NCI-H1048 (cell line): Measurements from ENCODE around the gene RBM23.
"Not testable (repeated sequence)": the region's sequence is repeated elsewhere in the genome, so short reads cannot be mapped to it uniquely, and the experiment has no call there.

Source experiments
- DNase-seq: peaks from one replicate; lab custom pipeline; 2025; lab: John Stamatoyannopoulos, UW

Gene RBM23

GRCh38 chr14:22915886-22916521 is 2.9 kb downstream of the RBM23 start:
- DNase-seq = no peak

- DNase-seq = not testable (repeated sequence)
These were observed 4.1 kb downstream of the RBM23 start for GRCh38 chr14:22914836-22915235.

GRCh38 chr14:22910916-22911315 is 8.0 kb downstream of the RBM23 start:
- no peak for DNase-seq

GRCh38 chr14:22908601-22909000 is 10.3 kb downstream of the RBM23 start:
- no peak for DNase-seq

- DNase-seq = no peak
These were observed 11.5 kb downstream of the RBM23 start for GRCh38 chr14:22907429-22907828.

GRCh38 chr14:22906073-22906472 is 12.9 kb downstream of the RBM23 start:
- DNase-seq = no peak

- no peak for DNase-seq
These were observed 13.3 kb downstream of the RBM23 start for GRCh38 chr14:22905627-22906026.

- DNase-seq = no peak
These were observed 15.2 kb downstream of the RBM23 start for GRCh38 chr14:22903742-22904087.

GRCh38 chr14:22901799-22902198 is 17.1 kb downstream of the RBM23 start:
- DNase-seq = no peak

- no peak for DNase-seq
These were observed 18.7 kb downstream of the RBM23 start for GRCh38 chr14:22900081-22900799.

GRCh38 chr14:22898302-22899090 is 20.5 kb downstream of the RBM23 start:
- no peak for DNase-seq

GRCh38 chr14:22897357-22897756 is 21.6 kb downstream of the RBM23 start:
- DNase-seq = no peak

- DNase-seq = no peak
These were observed 22.2 kb downstream of the RBM23 start for GRCh38 chr14:22896760-22897159.

- no peak for DNase-seq
These were observed 22.6 kb downstream of the RBM23 start for GRCh38 chr14:22896356-22896755.

GRCh38 chr14:22895402-22895801 is 23.5 kb downstream of the RBM23 start:
- no peak for DNase-seq

GRCh38 chr14:22893706-22894105 is 25.2 kb downstream of the RBM23 start:
- DNase-seq = no peak

- DNase-seq = no peak
These were observed 26.5 kb downstream of the RBM23 start for GRCh38 chr14:22892488-22892887.

GRCh38 chr14:22890416-22890815 is 28.5 kb downstream of the RBM23 start:
- no peak for DNase-seq

GRCh38 chr14:22888662-22889061 is 30.3 kb downstream of the RBM23 start:
- no peak for DNase-seq

- DNase-seq = no peak
These were observed 31.0 kb downstream of the RBM23 start for GRCh38 chr14:22887990-22888378.

GRCh38 chr14:22887260-22887989 is 31.5 kb downstream of the RBM23 start:
- peak; percentile 28 for DNase-seq

- DNase-seq = peak; percentile 48
These were observed 32.3 kb downstream of the RBM23 start for GRCh38 chr14:22886500-22887259.
